ENCODE results near the gene DNMT3L.

The DNMT3L gene

DNA sequence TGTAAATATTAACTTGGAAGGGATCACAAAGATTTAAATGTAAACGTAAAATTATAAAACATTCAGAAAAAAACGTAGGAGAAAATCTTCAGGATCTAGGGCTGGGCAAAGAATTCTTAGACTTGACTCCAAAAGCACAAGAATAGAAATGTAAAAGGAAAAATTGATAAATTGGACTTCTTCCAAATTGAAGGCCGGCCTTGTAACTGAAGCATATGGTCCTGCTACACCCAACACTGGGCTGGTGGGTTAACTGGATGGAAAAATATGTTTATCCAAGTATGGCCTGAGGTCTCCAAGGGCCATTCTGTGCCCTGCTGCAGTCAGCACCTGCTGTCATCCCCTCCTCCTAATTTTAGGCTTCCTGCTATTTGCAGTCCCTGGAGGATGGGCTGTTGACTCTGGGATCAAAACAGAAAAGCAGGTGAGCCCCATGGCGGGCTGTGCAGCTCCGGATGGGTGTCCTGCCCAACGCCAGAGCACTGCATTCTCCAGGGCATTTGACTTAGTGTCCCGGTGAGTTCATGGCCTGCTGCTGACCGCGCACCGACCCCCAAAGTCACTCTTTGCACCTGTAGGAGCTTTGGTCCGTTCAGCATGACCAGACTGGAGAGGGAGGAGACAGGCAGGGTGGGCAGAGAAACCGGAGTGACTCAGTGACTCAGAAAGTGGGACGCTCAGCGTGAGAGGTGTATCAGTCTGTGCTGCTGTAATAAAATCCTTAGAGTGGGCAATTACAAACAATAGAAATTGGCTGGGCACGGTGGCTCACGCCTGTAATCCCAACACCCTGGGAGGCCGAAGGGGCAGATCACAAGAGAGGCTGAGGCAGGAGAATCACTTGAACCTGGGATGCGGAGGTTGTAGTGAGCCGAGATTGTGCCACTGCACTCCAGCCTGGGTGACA is 17.9 kb upstream of the DNMT3L start:
- no peak for DNase-seq (ENCODE audit: low read depth)

- no peak for DNase-seq (ENCODE audit: low read depth)
These were observed 13.3 kb upstream of the DNMT3L start for GRCh38 chr21:44275041-44275440.

- no peak for DNase-seq (ENCODE audit: low read depth)
These were observed 11.3 kb upstream of the DNMT3L start for GRCh38 chr21:44273046-44273445.

GRCh38 chr21:44272284-44272858 is 10.7 kb upstream of the DNMT3L start:
- no peak for DNase-seq (ENCODE audit: low read depth)

GRCh38 chr21:44271558-44272283 is 10.0 kb upstream of the DNMT3L start:
- no peak for DNase-seq (ENCODE audit: low read depth)

DNA sequence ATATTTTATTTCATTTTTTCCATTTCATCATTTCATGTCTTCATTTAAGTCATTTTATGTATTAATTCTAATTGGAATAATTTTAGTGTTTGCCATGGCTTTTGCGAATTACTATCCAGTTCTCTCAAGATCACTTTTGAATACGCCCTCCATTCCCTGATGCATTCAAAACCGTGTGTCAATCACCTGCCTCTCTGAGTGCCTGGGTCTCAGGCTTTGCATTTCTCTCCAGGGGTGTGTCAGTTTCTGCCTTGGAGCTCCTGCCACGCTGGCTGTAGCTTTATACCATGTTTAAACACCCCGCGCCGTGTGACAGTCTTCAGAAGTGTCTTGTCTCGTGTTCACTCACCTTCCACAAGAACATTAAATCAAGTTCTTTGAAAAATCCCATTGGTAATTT is 7.4 kb upstream of the DNMT3L start:
- no peak for DNase-seq (ENCODE audit: low read depth)

DNA sequence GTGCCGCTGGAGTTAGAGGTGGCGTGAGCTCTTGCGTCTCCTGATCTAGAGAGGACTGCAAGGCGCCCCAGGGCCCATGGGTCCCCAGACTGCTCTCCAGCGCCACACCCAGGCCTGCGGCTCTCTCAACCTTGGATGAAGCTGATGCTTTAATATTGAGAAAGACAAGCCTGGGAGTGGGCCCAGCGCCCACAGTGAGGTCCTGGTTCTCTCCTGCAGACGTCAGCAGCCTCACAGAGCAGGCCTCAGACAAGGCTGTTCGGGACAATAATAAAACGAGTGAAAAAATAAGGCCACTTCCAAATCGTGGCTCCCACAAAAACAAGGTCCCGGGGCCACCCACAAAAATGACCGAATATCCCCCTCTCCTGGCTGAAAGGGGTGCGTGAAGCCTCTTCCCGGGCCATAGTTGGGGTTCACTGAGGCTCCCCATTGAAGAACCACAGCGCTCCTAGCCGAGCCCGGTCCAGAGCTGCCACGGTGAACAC is 6.0 kb upstream of the DNMT3L start:
- no peak for DNase-seq (ENCODE audit: low read depth)

GRCh38 chr21:44265734-44266270 is 4.1 kb upstream of the DNMT3L start:
- no peak for DNase-seq (ENCODE audit: low read depth)

- DNase-seq (ENCODE audit: low read depth): no peak
These were observed 2.1 kb upstream of the DNMT3L start for GRCh38 chr21:44263768-44264167.

DNA sequence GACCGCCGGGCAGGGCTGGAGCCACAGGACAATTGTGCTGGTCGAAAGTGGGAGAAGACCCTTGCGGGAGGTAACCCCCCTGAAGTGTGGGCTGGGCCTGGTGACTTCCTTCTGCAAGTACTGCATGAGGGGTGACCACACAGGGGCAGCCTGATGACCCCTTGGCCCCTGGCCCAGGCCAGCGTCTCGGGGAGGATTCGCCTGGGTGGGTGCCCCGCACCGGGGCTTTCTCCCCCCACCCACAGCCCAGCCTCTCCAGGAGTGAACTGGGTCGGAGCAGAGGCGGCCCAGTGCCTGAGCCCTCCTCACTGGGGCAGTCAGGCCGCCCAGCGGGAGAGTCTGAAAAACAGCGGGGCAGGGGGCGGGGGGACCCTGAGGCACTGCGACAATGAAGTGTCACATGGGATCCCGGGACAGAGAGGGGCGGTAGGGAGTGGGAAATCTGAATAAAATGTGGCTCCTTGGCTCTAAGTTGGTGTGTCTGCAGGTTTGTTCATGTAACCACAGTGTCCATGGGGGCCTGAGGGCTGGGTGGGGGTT is 1.6 kb upstream of the DNMT3L start:
- no peak for DNase-seq (ENCODE audit: low read depth)

- DNase-seq (ENCODE audit: low read depth): no peak
These were observed 800 bp upstream of the DNMT3L start for GRCh38 chr21:44262338-44263056.

DNA sequence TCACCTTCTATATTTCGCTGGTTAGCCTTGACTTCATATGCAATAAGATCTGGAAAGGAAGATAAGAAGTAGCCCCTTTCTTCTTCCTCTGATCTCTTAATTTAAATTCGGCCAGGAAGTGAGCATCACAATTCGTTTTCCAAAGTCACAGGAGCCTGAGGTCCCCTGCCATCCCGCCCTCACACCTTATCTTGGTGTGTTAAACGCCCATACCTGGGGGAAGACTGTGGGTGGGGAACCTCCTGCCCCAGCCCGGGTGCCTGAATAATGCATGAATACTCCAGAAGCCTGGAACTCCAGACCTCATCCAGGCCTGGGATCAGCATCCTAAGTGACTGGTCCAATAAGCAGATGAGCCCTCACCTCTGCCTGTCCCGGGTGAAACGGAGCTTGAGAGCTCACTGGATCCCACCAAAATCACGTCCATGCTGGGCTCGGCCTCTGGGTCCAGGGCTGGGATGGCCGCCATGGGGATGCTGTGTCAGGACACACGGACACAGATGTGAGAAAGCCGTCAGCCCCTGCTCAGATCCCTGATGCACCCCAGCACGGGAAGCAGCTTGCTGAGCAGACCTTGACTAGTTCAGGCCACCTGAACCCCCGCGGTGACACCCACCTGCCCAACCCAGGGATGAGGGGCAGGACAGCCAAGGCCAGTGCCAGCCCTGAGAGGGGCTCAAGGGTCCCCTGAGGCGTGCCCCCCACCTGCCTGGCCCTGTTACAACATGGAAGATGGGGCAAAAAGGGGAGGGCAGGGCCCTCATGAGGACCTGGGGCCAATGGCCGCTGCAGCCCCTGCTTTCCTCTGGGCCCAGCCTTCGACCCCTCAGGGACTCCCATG is 686 bp downstream of the DNMT3L start:
- no peak for DNase-seq (ENCODE audit: low read depth)

DNA sequence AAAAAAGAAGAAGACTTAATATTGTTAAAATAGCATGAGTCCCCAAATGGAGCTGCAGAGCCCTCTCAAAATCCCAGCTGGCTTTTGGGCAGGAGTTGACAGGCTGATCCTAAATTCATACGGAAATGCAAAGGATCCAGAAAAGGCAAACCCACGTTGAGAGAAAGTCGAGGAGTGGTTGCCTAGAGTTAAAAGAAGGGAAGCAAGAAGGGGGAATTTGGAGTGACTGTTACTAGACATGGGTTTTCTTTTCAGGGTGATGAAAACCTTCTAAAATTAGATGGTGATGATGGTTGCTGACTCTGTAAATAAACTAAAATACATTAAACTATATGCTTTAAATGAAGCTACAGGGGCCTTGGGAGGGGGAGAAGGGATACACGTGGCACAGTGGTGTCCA is 1.6 kb downstream of the DNMT3L start:
- no peak for DNase-seq (ENCODE audit: low read depth)

DNA sequence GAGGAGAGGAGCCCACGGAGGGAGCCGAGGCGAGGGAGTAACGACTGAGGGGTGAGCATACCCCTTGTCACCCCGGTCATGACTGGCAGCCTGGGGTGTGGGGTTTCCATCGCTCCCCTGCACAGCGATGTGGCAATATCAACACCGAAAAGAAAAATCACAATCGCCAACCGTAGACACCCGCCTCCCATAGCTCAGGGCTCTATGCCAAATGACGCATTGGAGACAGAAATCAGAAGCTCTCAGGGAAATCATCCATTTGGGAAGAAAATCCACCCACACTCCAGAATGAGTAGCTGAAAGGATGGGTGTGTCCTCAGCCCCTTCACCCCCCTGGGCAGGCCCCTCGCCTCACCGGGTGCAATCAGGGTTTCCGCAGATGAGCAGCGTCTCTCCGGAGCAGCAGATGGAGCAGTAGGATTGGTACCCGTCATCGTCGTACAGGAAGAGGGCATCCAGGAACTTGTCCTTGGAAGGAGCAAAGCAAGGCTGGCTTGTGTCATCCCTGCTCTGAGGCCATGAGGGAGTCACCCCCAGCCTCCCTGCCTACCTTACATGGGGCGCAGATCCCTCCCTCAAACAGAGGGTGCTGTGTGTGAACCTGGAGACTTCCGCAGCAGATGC is 2.5 kb downstream of the DNMT3L start:
- DNase-seq (ENCODE audit: low read depth): no peak

GRCh38 chr21:44258056-44258725 is 3.5 kb downstream of the DNMT3L start:
- no peak for DNase-seq (ENCODE audit: low read depth)

DNA sequence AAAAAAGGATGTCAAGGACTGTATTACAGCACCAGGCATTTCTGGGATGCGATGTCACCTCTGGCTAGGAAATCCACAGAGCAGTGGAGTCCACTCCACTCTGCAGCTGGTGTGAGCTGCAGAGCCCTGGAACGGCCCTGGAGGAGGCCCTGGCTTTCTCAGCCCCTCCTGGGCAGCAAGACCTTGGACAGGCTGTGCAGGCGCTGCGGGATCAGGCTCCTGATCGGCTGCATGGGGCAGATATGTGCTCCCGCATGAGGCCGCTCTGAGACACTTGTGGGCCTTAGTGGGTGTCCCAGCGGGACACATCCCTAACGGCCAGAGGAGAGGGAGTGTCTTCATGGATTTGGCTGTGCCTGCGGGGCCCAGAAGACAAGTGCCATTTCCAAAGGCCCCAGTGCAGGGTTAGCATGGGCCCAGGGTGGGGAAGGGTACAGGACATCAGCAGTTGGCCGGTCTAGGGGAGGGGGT is 6.2 kb downstream of the DNMT3L start:
- no peak for DNase-seq (ENCODE audit: low read depth)

GRCh38 chr21:44253832-44254710 is 7.6 kb downstream of the DNMT3L start:
- no peak for DNase-seq (ENCODE audit: low read depth)
